Measurements from ENCODE around the gene ALMS1.
A peak's percentile ranks its signal among the peaks of the same experiment; 100 is the strongest.
"Not testable (repeated sequence)": the region's sequence is repeated elsewhere in the genome, so short reads cannot be mapped to it uniquely, and the experiment has no call there.

The ALMS1 gene

GRCh38 chr2:73504850-73505249 lies 119.2 kb downstream of the ALMS1 start:
- not testable (repeated sequence) for DNase-seq

DNA sequence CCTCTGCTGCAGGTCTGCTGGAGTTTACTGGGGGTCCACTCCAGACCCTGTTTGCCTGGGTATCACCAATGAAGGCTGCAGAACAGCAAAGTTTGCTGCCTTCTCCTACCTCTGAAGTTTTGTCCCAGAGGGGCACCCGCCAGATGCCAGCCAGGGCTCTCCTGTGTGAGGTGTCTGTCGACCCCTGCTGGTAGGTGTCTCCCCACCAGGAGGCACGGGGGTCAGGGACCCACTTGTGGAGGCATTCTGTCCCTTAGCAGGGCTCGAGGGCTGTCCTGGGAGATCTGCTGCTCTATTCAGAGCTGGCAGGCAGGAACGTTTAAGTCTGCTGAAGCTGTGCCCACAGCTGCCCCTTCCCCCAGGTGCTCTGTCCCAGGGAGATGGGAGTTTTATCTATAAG lies 124.8 kb downstream of the ALMS1 start:
- not testable (repeated sequence) for DNase-seq

GRCh38 chr2:73516033-73516432 lies 130.4 kb downstream of the ALMS1 start:
- no peak for DNase-seq

- DNase-seq: no peak
These were observed 143.1 kb downstream of the ALMS1 start for GRCh38 chr2:73528688-73529087.

DNA sequence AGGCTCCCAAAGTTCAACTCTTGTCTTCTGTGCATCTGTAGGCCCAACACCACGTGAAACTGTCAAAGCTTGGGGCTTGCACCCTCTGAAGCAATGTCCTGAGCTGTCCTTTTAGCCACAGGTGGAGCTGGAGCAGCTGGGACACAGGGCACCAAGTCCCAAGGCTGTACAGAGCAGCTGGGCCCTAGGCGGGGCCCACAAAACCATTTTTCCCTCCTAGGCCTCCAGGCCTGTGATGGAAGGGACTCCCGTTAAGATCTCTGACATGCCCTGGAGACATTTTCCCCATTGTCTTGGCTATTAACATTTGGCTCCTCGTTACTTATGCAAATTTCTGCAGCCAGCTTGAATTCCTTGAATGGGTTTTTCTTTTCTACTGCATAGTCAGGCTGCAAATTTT lies 145.1 kb downstream of the ALMS1 start:
- DNase-seq: not testable (repeated sequence)

- DNase-seq: no peak
These were observed 146.7 kb downstream of the ALMS1 start for GRCh38 chr2:73532381-73532780.

GRCh38 chr2:73536133-73536840 lies 150.7 kb downstream of the ALMS1 start:
- no peak for DNase-seq

DNA sequence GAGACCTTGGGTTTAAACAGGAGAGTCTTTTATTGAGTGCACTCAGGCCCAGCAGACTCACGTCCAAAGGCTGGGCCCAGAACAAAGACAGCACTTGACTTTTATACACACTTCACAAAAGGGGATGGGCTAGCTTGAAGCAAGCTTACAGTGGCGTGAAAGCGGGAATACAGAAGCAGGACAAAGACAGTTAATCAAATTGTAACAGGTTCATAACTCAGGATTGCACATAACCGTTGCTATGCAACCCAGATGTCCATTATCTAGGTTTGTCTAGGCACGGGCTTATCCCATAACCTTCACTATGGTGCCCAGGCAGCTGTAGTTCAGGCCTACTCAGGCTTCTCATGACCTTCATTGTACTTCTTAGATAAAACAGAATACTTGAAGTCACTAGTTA lies 175.2 kb downstream of the ALMS1 start:
- not testable (repeated sequence) for DNase-seq

DNA sequence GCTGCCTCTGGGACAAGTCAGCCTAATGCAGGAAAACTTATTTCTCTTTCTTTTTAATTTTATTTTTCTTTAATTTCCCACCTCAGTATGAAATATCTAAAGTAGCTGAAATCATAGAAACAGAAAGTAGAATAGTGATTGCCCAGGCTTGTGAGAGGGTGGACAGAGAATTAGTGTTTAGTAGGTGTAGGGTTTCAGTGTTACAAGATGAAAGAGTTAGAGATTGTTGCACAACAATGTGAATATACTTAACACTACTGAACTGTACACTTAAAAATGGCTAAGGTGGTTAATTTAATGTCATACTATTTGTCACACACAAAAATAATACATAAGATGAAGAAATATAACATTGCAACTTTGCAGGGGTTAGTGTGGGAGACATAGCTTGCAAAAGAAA lies 175.8 kb downstream of the ALMS1 start:
- DNase-seq: no peak

DNA sequence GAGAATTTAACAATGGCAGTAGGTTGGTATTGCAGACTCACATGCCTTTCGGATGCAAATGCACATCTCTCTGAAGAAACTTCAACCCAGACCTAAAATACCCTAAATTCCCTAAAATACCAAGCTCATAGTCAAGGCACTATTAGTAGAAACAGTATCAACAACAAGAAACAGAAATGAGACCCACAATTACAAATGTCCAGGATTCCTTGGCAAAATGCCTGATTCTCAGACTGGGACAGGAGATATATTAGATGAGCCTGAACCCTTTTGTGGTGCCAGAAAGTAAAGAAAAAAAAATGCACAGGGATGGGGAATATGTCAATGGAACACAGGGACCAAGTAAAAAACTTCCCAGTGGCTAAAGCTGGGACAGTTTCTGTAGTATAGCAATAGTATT lies 179.3 kb downstream of the ALMS1 start:
- no peak for DNase-seq

DNA sequence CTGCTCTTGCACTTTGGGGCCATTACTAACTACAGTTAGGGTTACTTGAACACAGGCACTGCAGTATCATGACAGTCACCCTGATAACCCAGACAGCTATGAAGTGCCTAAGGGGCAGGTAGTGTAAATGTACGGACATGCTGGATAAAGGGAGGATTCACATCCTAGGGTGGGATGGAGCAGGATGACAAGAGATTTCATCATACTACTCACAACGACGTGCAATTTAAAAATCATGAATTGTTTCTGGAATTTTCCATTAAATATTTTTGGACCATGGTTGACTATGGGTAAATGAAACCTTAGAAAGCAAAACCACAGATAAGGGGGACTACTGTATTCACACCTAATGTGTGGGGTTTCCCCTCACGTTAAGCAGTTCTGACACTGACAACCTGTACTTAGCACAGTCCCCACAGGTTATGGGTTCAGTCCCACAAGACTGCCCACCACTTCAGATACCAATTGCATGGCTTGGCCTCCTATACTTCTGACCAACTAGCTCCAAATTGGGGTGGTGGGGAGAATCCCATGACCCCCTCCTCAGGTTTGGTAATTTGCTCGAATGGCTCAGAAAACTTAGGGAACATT lies 180.7 kb downstream of the ALMS1 start:
- no peak for DNase-seq

GRCh38 chr2:73575261-73575660 lies 189.6 kb downstream of the ALMS1 start:
- no peak for DNase-seq

- DNase-seq: no peak
These were observed 196.7 kb downstream of the ALMS1 start for GRCh38 chr2:73582364-73582763.

GRCh38 chr2:73588177-73588576 lies 202.5 kb downstream of the ALMS1 start:
- DNase-seq: no peak

DNA sequence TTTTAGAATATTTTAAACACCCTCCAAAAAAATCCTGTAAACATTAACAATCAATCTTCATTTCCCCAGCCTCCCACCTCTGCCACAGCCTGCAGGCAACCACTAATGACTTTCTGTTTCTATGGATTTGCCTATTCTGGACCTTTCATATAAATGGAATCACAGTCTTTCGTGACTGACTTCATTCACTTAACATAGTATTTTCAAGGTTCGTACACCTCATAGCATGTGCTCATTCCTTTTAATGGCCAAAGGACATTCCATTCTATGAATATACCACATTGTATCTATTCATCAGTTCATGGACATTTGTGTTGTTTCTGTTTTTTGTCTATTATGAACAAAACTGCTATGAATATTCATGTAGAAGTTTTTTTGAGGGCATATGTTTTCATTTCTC lies 208.0 kb downstream of the ALMS1 start:
- no peak for DNase-seq

DNA sequence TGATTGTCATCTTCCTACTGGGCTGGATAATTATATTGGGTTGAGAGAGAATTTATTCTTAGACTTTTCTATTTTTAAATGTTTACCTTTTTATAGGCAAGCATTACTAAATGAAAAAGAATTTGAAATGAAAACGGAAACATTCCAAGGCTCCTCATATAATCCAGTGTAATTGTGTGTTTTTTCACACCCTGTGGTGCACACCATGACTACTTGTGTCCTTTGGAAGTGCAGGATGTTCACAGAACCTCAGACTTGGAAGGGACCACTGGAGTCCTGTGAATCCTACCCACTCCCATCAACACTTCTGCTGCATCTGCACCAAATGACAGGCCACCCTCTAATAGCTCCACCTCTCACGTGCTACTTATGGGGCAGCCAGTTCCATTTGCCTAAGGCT lies 208.6 kb downstream of the ALMS1 start:
- no peak for DNase-seq

DNA sequence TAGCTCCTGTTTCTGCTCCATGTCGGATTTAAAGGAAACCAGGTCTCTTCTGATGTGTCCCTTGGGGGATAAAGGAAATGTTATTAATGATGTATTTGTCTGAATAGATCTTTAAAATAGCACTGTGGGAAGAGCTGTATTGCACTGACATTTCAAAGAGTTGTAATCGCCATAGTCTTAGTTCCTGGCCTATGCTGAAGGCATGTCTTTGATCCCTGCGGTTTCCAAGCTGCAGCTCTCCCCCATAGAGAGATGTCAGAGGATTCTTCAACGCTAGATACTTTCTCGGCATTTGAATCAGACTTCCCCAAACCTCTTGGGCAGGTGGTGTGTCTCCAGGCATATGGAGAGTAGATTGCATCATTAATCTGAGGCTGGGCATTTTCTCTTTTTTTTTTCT lies 216.1 kb downstream of the ALMS1 start:
- no peak for DNase-seq

GRCh38 chr2:73603099-73603588 lies 217.5 kb downstream of the ALMS1 start:
- DNase-seq: peak; percentile 38

DNA sequence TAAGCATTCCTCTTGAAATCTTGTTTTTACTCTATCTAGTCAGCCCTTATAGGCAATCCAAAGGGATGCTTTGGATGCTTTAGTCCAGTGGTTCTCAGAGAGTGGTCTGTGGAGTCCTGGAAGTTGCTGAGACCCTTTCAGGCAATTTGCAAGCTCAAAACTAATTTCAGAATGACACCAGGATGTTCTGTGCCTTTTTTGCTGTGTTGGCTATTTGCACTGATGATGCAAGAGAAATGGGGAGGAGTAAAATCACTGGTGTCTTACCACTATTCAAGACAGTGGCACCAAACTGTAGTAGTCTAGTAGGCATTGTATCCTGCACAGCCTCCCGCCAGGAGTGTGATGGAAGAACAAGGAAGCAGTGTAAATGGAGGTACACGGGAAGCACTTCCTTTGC lies 219.0 kb downstream of the ALMS1 start:
- not testable (repeated sequence) for DNase-seq

DNA sequence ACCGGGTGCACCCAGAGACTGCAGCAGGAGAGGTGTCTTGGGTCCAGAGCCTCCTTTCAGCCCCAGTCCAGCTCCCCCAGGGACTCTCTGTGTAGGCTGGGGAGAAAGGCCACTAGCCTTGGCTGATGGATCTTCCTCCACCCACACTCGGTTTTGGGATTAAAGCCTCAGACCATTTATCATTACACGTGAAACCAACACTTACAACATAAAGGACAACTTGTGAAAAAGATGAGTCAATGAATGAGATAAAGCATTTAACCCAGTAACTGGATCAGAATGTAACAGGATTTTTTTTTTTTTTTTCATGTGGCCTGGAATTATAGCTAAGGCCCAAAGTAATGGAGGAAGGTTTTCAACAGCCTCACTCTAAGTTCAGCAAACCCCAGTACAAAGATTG lies 224.5 kb downstream of the ALMS1 start:
- DNase-seq: no peak

DNA sequence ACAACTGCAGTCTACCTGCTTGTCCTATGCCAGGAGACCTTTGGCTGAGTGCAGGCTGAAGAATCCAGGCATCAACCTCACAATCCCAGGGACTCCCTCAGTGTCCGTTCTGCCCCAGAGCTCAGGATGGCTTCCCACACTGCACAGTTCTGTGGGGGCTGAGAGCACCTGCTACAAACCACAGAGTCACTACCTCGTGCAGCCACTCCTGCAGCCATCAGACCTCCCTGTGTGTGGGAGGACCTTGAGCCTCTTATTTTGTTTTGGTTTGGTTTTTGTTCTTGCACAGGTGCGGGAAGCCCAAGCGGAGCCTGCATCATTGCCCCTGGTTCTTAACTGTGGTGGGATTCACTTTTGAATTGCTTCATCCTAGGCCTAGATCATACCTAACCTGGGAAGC lies 225.6 kb downstream of the ALMS1 start:
- no peak for DNase-seq

GRCh38 chr2:73611867-73612266 lies 226.2 kb downstream of the ALMS1 start:
- DNase-seq: no peak

- DNase-seq: no peak
These were observed 228.5 kb downstream of the ALMS1 start for GRCh38 chr2:73614105-73614504.

GRCh38 chr2:73614997-73615396 lies 229.4 kb downstream of the ALMS1 start:
- DNase-seq: no peak

DNA sequence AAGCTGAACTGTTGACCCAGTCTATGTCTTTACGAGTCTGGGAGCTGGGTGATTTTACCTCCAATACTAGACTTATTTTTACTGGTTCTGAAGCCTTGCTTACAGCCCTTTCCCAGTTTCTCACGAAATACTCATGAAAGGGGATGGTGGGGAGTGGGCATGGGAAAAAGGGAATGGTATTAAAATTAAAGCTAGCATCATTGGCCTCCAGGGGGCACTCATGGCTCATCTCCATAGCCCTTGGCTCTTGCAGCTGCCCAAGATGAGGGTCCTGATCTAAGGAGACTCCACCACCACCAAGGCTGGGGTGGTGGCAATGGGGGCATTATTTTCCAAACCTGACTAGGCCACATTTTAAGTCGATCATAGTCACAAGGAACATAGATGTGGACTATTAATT lies 234.3 kb downstream of the ALMS1 start:
- DNase-seq: not testable (repeated sequence)

All from stimulated activated CD4-positive, alpha-beta T cell treated with anti-CD3 and anti-CD28 coated beads, Interleukin-1b, Interleukin-23, amount 100 ng/mL, for 48 hours (primary cell).